ENCODE measurements around the gene PGRMC2. TPM values are rescaled to one million over a fixed set of nuclear protein-coding genes. Genes with fewer than 3 reads are reported as not detected.

PGRMC2 gene
- total RNA-seq, 1 donor from 2014 or later, result 18.0 TPM

DNA sequence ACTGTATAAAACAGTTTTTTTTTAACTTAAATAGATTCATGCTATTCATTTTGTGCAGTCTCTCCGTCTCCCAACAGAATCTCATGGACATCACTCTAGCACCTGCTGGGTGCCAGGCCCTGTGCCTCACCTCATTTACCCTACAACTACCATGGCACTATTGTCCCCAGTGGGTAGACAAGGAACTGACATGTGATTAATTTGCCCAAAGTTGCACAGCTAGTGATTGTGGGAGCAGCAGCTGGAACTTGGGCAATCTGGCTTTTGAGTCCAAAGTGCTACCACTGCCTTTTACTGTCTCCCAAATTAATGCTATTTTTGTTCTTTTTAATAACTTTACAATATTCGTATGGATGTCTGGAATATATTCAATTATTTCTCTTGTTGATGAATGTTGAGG is 11.2 kb upstream of the PGRMC2 start:
- no peak for DNase-seq

- no peak for DNase-seq
Observed at GRCh38 chr4:128298146-128298758, 10.6 kb upstream of the PGRMC2 start.

- no peak for DNase-seq
Observed at GRCh38 chr4:128295255-128295654, 7.6 kb upstream of the PGRMC2 start.

DNA sequence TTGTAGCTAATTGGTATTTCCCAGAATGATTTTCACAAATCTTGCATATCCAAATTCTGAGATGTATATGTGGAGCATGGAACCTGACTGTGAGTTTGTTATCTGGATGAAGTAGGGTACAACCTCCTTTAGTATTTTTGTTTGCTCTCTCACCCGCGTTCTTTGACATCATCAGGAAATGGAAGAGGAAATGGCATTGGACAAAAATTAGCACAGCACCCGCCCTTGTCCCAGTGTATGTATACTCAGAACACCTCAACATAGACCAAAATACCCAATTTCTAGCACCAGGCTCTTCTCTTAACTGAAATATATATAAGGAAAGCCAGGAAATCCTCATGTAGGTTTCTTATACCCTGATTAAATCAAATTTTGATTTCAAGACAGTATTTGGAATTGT is 6.9 kb upstream of the PGRMC2 start:
- peak; percentile 28 for DNase-seq

- DNase-seq, result no peak
Observed at GRCh38 chr4:128292349-128292748, 4.7 kb upstream of the PGRMC2 start.

DNA sequence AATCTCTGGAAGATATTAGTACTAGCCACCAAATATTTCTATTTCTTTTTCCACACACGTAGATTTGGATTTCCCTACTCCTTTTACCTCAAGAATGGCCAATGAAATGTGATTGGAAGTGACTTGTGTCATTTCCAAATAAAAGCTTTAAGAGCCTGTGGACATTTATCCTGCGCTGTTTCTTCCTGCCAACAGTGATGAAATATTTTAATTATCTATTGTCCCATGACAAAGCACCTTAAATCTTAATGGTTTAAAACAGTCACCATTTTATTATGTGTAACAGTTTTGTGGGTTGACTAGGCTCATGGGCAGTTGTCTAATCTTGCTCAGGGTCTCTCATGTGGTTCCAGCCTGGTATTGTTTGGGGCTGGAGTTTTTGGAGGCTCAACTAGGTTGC is 3.5 kb upstream of the PGRMC2 start:
- DNase-seq, result no peak

- DNase-seq, result no peak
Observed at GRCh38 chr4:128290526-128290925, 2.9 kb upstream of the PGRMC2 start.

GRCh38 chr4:128289523-128290158 is 2.0 kb upstream of the PGRMC2 start:
- DNase-seq, result no peak

DNA sequence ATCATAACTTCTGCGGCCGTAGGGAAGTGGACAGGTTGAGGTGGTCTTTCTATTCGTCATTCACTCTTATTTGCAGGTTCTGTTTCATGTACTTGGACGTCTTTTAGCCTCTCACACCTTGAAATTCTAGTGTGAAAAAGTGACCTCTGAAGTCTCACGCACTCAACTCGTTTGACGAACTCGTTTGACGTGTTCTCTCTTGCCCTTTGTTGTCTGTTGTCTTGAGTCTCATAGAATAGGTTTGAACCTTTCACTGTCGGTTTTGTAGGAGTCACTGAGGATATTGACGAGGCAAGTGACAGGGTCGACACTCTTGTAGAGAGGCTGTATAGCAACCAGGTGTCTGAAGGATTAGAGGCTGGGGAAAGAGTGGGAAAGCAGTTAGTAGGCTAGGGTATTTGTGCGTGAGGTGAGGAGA is 1.1 kb upstream of the PGRMC2 start:
- DNase-seq, result peak; percentile 60

DNA sequence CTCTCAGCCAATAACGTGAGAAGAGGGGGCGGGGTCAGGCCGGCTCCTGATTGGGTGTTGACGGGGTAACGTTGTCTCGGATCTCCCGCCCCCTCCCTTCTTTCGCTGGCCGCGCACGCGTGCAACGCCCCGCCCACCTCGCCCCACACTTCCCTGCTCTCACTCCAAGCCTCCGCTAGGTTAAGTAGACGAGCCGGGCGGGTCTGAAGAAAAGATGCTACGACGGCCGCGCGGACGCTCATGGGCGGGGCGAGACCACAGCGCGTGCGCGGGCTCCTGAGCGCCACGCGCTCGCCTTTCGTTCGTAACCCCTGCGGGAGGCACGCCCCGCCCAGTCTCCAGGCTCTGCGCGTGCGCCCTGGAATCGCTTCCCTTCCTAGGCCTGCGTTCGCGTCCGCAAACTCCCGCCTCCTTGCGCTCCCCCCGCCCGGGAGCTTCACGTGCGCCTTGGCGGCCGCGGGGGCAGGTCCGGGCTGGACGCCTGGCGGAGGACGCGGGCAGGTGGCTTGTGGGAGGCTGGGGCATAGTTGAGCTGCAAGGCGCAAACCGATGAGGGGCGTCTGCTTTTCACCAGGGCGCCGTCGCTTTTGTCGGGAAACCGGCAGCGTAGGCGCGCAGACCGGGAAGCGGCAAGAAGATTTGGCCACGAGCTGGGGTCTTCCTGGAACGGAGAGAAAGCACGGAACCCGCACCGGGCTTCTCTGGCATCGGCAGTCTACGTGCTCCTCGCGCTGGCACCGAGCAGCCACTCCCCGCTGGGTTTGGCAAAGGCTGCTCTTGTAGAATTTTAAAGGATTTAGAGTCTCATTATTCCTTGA is 467 bp upstream of the PGRMC2 start:
- DNase-seq, result peak; percentile 99

DNA sequence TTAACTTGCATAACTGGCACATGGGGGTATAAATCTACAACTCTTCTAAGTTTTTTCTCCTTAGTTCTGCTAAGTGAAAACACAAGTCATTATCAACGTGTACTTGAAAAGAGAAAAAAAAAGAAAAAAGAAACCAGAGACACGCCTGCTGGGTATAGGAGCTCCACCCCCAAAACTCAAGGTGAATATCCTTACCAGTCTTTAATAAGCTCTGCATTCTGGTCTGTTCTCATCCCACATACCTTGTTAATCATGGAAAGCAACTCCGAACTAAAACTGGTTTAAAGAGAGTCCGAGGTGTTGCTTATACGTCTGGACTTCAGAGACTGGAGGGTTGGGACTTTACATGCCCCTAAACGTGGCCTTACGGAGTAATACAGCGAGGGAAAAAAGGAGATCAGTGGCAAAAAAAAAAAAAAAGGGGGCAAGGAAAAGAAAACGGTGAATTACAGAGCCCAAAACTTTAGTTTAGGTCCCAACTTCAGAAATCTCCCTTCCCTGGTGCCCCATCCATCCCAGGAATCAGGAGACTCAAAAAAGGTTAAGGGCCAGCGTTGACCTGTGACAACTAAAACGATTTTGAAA is 1.0 kb downstream of the PGRMC2 start:
- peak; percentile 55 for DNase-seq

- DNase-seq, result peak; percentile 10
Observed at GRCh38 chr4:128285085-128285997, 2.3 kb downstream of the PGRMC2 start.

GRCh38 chr4:128284317-128284716 is 3.3 kb downstream of the PGRMC2 start:
- no peak for DNase-seq

- no peak for DNase-seq
Observed at GRCh38 chr4:128283071-128283470, 4.5 kb downstream of the PGRMC2 start.

- no peak for DNase-seq
Observed at GRCh38 chr4:128282516-128282915, 5.1 kb downstream of the PGRMC2 start.

GRCh38 chr4:128281354-128281753 is 6.3 kb downstream of the PGRMC2 start:
- no peak for DNase-seq

DNA sequence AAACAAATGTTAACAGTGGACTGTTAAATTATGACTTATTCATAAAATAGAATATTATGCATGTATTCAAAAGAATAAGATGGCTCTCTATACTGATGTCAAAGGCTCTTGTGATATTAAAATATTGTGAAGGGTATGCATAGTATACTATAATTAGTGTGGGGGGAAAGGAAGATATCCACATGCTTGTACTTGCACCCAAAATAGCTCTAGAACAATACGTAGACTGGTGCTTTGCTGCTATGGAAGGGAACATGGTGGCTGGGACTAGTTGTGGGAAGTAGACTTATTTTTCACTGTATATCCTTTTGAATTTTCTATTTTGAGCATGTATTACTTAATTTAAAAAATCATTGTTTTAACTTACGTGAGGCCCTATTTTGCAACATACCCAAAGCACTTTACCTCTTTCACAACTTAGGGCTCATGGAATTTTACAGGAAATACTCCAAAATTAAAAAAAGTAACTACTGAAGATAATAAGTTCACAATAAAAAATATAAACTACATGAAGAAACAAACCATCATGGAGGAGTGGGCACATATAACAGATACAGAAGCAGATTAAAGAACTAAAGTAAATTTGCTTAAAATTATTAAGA is 7.9 kb downstream of the PGRMC2 start:
- no peak for DNase-seq

GRCh38 chr4:128277856-128278255 is 9.8 kb downstream of the PGRMC2 start:
- no peak for DNase-seq

- DNase-seq, result no peak
Observed at GRCh38 chr4:128275346-128275745, 12.3 kb downstream of the PGRMC2 start.

DNA sequence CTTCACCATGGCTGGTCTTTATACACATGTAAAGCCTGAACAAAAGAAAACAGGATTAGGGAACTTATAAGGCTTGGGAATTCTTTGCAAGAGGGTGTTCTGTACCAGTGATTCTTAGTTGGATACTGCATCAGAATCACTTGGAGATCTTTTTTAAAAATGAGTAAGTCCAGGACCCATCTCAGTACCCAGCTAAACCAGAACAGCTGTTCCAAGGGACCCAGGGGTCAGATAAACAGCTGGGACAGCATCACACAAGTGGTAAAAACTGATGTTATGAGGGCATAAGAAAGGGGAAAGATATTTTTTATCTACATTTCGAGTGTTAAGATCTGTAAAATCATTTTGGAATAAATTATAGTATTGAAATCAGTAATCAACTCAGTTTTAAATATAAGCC is 16.1 kb downstream of the PGRMC2 start:
- no peak for DNase-seq

DNA sequence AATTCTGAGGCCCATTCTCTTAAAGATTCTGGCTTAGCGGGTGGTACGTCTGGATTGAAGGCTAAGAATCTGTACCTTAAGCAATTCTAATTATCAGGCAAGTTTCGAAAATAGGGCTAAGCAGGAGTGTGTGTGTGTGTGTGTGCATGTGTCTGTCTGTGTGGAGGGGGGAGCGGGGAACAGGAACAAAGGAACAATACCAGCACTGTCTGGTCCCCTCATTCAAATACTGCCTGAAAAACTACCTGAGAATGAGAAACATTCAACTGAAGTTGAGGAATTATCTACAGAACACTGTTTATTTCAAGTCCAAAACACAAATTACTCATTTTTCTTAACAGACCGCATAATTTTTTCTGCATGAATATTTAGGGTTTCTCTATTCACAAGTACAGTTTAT is 18.6 kb downstream of the PGRMC2 start:
- no peak for DNase-seq

GRCh38 chr4:128267745-128268144 is 19.9 kb downstream of the PGRMC2 start:
- DNase-seq, result no peak

All from dermis blood vessel endothelial cell (primary cell).